Activated T-helper 1 cell treated with anti-CD3 and anti-CD28 coated beads, Interleukin-2, amount 50 U/mL, for 16 hours (primary cell): Measurements from ENCODE around the gene GATA6.

Experiments used
- DNase-seq, 2 donors: peaks; one replicate each; pipeline ENCODE4 v3.0.0-alpha.2; 2020; ENCODE audit warnings: low read depth in 1 of 2, low spot score in 1 of 2

GATA6 gene

GRCh38 chr18:22233266-22233665 lies 63.9 kb downstream of the GATA6 start:
- no peak for DNase-seq

DNA sequence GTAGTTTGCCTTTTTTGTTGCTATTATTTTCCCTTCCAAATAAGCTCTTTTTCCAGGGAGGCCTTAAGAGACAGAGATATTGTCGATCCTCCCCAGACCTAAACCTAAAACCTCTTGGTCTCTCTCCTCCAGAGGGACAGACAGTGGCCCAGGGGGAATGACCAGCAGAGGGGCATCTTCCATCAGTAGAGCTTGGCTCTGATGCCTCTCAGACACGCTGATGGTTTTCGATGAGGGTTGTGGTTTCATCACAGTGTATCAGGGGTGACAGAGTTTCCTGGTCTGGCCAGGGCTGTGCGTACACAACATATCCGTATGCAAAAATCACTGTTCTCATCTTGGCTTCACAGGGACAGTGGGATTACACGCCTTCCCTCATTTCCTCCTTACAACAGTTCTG lies 68.6 kb downstream of the GATA6 start:
- no peak for DNase-seq

DNA sequence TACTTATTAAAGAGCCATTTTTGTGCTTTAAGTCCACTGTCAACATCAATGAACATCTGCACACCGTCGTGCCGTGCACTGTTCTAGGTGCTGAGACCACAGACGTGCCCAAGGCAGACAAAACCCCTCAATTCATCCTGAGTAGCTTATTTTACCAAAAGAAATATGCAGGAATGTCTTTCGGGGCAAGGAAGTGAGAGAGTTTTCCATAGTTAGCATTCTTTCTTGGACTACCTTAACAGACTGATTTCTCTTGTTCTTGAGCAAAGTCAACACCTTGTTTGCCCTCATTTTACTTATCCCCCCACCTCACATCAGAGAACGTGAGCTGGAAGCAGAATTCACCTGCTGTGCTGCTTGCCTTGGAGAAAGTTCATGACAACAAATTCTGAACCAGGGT lies 69.3 kb downstream of the GATA6 start:
- no peak for DNase-seq

DNA sequence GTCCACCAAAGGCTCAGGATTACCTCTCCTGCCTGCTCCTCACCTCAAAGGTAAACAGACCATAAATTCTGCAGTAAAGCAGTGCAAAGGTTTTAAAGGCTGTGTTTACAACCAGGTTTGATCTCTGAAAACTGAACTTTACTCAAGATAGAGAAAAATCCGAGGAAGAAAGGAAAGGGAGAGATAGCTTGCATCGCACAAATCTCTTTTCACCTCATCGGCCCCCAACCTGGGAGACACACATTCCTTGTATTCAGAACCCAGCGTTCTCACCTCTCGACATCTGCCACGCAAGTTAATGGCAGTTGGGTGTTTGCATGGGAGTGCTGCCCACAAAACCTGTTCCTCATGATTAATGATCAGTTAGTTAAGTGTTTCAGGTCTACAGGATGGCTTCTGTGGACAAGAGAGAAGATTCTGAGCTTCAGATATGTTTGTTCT lies 72.6 kb downstream of the GATA6 start:
- no peak for DNase-seq

- DNase-seq = no peak
Observed at GRCh38 chr18:22243513-22243912, 74.1 kb downstream of the GATA6 start.

DNA sequence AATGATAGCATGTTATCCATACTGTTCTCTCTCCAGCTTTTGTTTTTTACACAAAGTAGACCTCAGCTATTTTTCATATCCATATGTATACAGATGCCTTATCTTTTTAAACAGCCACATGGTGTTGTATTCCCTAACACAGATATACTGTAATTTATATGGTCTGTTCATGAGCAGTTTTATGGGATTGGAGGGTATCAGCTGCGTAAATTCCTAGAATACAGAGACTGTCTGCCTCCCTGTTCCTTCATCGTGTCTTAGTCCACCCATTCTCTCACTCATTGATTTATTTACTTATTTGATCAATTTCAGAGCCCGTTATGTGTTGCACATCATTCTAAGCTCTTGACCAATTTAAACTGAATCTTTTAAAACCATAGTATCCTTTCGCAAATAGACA lies 80.6 kb downstream of the GATA6 start:
- DNase-seq = no peak

- no peak for DNase-seq
Observed at GRCh38 chr18:22250591-22250996, 81.2 kb downstream of the GATA6 start.
